PC-3 (cell line): ENCODE results near the gene COL4A5. TPM values are rescaled to one million over a fixed set of nuclear protein-coding genes. Genes with fewer than 3 reads are reported as not detected.
A peak's percentile ranks its signal among the peaks of the same experiment; 100 is the strongest.

Experiments
- ATAC-seq: fragments of 200-7000 bp; cut with Tn5 transposase; 2 replicates; pipeline ENCODE4 v1.9.1; 2020; ENCODE audit warnings: mild to moderate bottlenecking, moderate library complexity
- BruUV-seq: library from RNA; stranded (reverse); fragments of 400-500 nt; replicated peaks from 2 replicates; lab custom pipeline; 2021; lab: Mats Ljungman, UMichigan
- CTCF ChIA-PET: fragments of 300-600 bp; sonication (Branson Sonifier 250); formaldehyde crosslinking; loops from one replicate; lab custom pipeline; 2022; ENCODE audit warnings: antibody characterized with exemption; lab: Charles Lee
- POLR2A ChIA-PET: fragments of 300-600 bp; sonication (Branson Sonifier 250); formaldehyde crosslinking; loops from one replicate; lab custom pipeline; 2022; ENCODE audit warnings: antibody characterized with exemption; ENCODE audit not compliant: unreplicated experiment; lab: Charles Lee
- DNase-seq: peaks from one replicate; pipeline ENCODE4 v3.0.0-alpha.2; 2015
- H2AFZ ChIP-seq: fragments of 300-600 bp; sonication (generic); 2 replicates; pipeline ENCODE4 v1.6.0; 2016; ENCODE audit warnings: antibody characterized with exemption, low read length
- H3F3A ChIP-seq: fragments of 300-600 bp; sonication (generic); one replicate; pipeline ENCODE4 v1.6.0; 2017; ENCODE audit warnings: antibody characterized with exemption, low read length, control low read depth, mild to moderate bottlenecking; ENCODE audit not compliant: unreplicated experiment
- H3K27ac ChIP-seq: fragments of 300-600 bp; sonication (generic); 2 replicates; pipeline ENCODE4 v1.5.1; 2016; ENCODE audit warnings: mild to moderate bottlenecking, low read length
- H3K27me3 ChIP-seq: fragments of 300-600 bp; sonication (generic); 2 replicates; pipeline ENCODE4 v1.6.1; 2016; ENCODE audit warnings: low read length, mixed read lengths
- H3K36me3 ChIP-seq: fragments of 300-600 bp; sonication (generic); 2 replicates; pipeline ENCODE4 v1.6.1; 2016; ENCODE audit warnings: low read depth, mixed run types, low read length, mixed read lengths
- H3K4me1 ChIP-seq: fragments of 300-600 bp; sonication (generic); 2 replicates; pipeline ENCODE4 v1.5.1; 2016; ENCODE audit warnings: low read length; ENCODE audit not compliant: insufficient read depth
- H3K4me2 ChIP-seq: fragments of 300-600 bp; sonication (generic); 2 replicates; pipeline ENCODE4 v1.6.0; 2016; ENCODE audit warnings: low read length
- H3K4me3 ChIP-seq: fragments of 300-600 bp; sonication (generic); 2 replicates; pipeline ENCODE4 v1.5.1; 2016; ENCODE audit warnings: mild to moderate bottlenecking, low read length, mixed read lengths
- H3K79me2 ChIP-seq: fragments of 300-600 bp; sonication (generic); 2 replicates; pipeline ENCODE4 v1.6.1; 2017; ENCODE audit warnings: low read length, mixed read lengths
- H3K9ac ChIP-seq: fragments of 300-600 bp; sonication (generic); 2 replicates; pipeline ENCODE4 v1.6.0; 2016; ENCODE audit warnings: mild to moderate bottlenecking, low read length
- H3K9me2 ChIP-seq: fragments of 300-600 bp; sonication (generic); replicated peaks from 2 replicates; pipeline ENCODE4 v1.6.1; 2016; ENCODE audit warnings: mixed run types, low read length, mixed read lengths
- H3K9me3 ChIP-seq: fragments of 300-600 bp; sonication (generic); 2 replicates; pipeline ENCODE4 v1.6.1; 2016; ENCODE audit warnings: low read length, mixed read lengths
- H4K20me1 ChIP-seq: fragments of 300-600 bp; sonication (generic); 2 replicates; pipeline ENCODE4 v1.6.1; 2016; ENCODE audit warnings: low read length, mixed read lengths
- CTCF ChIP-seq: fragments of 300-600 bp; sonication (generic); conservative IDR thresholded peaks from 2 replicates; pipeline ENCODE4 v1.5.1; 2017; ENCODE audit warnings: antibody characterized with exemption, low read depth, mild to moderate bottlenecking, low read length
- EZH2 ChIP-seq: fragments of 300-600 bp; sonication (generic); IDR thresholded peaks from one replicate; pipeline ENCODE4 v1.6.1; 2017; ENCODE audit warnings: antibody characterized with exemption, mild to moderate bottlenecking, low read length; ENCODE audit not compliant: unreplicated experiment
- EZH2phosphoT487 ChIP-seq: fragments of 300-600 bp; sonication (generic); IDR thresholded peaks from 2 replicates; pipeline ENCODE4 v1.6.1; 2018; ENCODE audit warnings: mild to moderate bottlenecking, antibody characterized with exemption, low read length, borderline replicate concordance
- intact Hi-C: fragments of 100-400 bp; cut with micrococcal nuclease; formaldehyde crosslinking; loops from 2 replicates; pipeline ENCODE4 v1.9.0; 2023
- total RNA-seq: library from RNA; depleted of rRNA; stranded (reverse); fragments of >200 nt; gene quantifications from 2 replicates; pipeline ENCODE4 v1.2.3, GENCODE V29; 2014

COL4A5 gene
- total RNA-seq, 1 experiment from 2014 or later: 30.0 TPM

- H3K27ac ChIP-seq: no peak overlapping the region
- ATAC-seq: peak; percentile 52
- CTCF ChIA-PET: interaction anchor here (0.7 to 1.4 kb wide), 7 partner anchors 10 to 1010 kb away, joined by 3 to 9 read pairs (median 4); no protein-coding TSS in a partner anchor
- no peaks in the 10 kb centered on the region for H3K9me2 ChIP-seq
- POLR2A ChIA-PET: no interaction called here
- peak; percentile 66 for DNase-seq
- H3K4me3 ChIP-seq: no peak overlapping the region
- no peak overlapping the region for H3K4me2 ChIP-seq
- no peak overlapping the region for H3K9ac ChIP-seq
- intact Hi-C loops: loop anchor here (2.0 kb wide), 1 partner anchor 775 kb away; no protein-coding TSS in a partner anchor
- no peaks in the 10 kb centered on the region for H3K36me3 ChIP-seq
- no TSS peak for BruUV-seq
- H3K79me2 ChIP-seq: no peaks in the 10 kb centered on the region
- H4K20me1 ChIP-seq: no peaks in the 10 kb centered on the region
- TF ChIP-seq CTCF: peak; percentile 68
- no peak for TF ChIP-seq EZH2phosphoT487
- no peak for TF ChIP-seq EZH2
- peaks cover 18% of the 10 kb centered on the region for H3K4me1 ChIP-seq
- no peak overlapping the region for H2AFZ ChIP-seq
- no peaks in the 10 kb centered on the region for H3K9me3 ChIP-seq
- H3K27me3 ChIP-seq: no peaks in the 10 kb centered on the region
- H3F3A ChIP-seq: peaks cover 5% of the 10 kb centered on the region
Observed at GRCh38 chrX:108699368-108699767, 259.7 kb downstream of the COL4A5 start.

GRCh38 chrX:108701633-108702032 lies 262.0 kb downstream of the COL4A5 start:
- no peaks in the 10 kb centered on the region for H3K79me2 ChIP-seq
- ATAC-seq (no peak), DNase-seq (no peak)
- no peaks in the 10 kb centered on the region for H3K9me2 ChIP-seq
- no peaks in the 10 kb centered on the region for H3K36me3 ChIP-seq
- intact Hi-C loops: no loop called here
- no peaks in the 10 kb centered on the region for H3K9me3 ChIP-seq
- H2AFZ ChIP-seq: no peak overlapping the region
- peaks cover 19% of the 10 kb centered on the region for H3K4me1 ChIP-seq
- H3K4me3 ChIP-seq: no peak overlapping the region
- H3K27me3 ChIP-seq: no peaks in the 10 kb centered on the region
- POLR2A ChIA-PET: no interaction called here
- no TSS peak for BruUV-seq
- TF ChIP-seq CTCF (no peak), EZH2 (no peak), EZH2phosphoT487 (no peak)
- peaks cover 1% of the 10 kb centered on the region for H3F3A ChIP-seq
- CTCF ChIA-PET: no interaction called here
- H3K4me2 ChIP-seq: no peak overlapping the region
- H4K20me1 ChIP-seq: no peaks in the 10 kb centered on the region
- no peak overlapping the region for H3K27ac ChIP-seq
- H3K9ac ChIP-seq: no peak overlapping the region

GRCh38 chrX:108702530-108702929 lies 262.9 kb downstream of the COL4A5 start:
- H3K9me2 ChIP-seq: no peaks in the 10 kb centered on the region
- no peak overlapping the region for H3K27ac ChIP-seq
- no TSS peak for BruUV-seq
- H3K9me3 ChIP-seq: no peaks in the 10 kb centered on the region
- H3K79me2 ChIP-seq: no peaks in the 10 kb centered on the region
- POLR2A ChIA-PET: no interaction called here
- intact Hi-C loops: no loop called here
- no peak overlapping the region for H3K9ac ChIP-seq
- H3K4me2 ChIP-seq: no peak overlapping the region
- H3K4me3 ChIP-seq: no peak overlapping the region
- no peaks in the 10 kb centered on the region for H3F3A ChIP-seq
- H4K20me1 ChIP-seq: no peaks in the 10 kb centered on the region
- no peak for TF ChIP-seq EZH2phosphoT487
- no peak for TF ChIP-seq EZH2
- TF ChIP-seq CTCF: no peak
- no peak overlapping the region for H2AFZ ChIP-seq
- no peaks in the 10 kb centered on the region for H3K36me3 ChIP-seq
- peaks cover 14% of the 10 kb centered on the region for H3K4me1 ChIP-seq
- DNase-seq (no peak), ATAC-seq (no peak)
- no peaks in the 10 kb centered on the region for H3K27me3 ChIP-seq
- CTCF ChIA-PET: no interaction called here
